Psoas muscle (tissue), 8 donors: ENCODE data around the gene INTS14. TPM values are rescaled to one million over a fixed set of nuclear protein-coding genes. Genes with fewer than 3 reads are reported as not detected.

Source experiments
- ATAC-seq, 4 donors: fragments of 200-7000 bp; cut with Tn5 transposase; one replicate each; pipeline ENCODE4 v1.9.1; 2020; ENCODE audit warnings: moderate library complexity in 3 of 4, mild to moderate bottlenecking in 2 of 4
- DNase-seq, 2 donors: peaks; one replicate each; pipeline ENCODE4 v3.0.0-alpha.2; 2020
- H3K27ac ChIP-seq: fragments of 200-600 bp; one replicate; pipeline ENCODE4 v1.8.0; 2022
- H3K27me3 ChIP-seq, 3 donors: fragments of 200-600 bp in 1 of 3; one replicate each; pipeline versions ENCODE4 v1.6.1 to v1.8.0; 2013 to 2022; ENCODE audit warnings: low read length in 2 of 3, mild to moderate bottlenecking in 2 of 3, moderate library complexity in 1 of 3; ENCODE audit not compliant: insufficient read depth in 3 of 3
- H3K36me3 ChIP-seq, 2 donors: fragments of 200-600 bp in 1 of 2; one replicate each; pipeline versions ENCODE4 v1.6.1 to v1.8.0; 2013 to 2022; ENCODE audit warnings: low read depth in 1 of 2, mild to moderate bottlenecking in 1 of 2, moderate library complexity in 1 of 2; ENCODE audit not compliant: insufficient read depth in 1 of 2
- H3K4me1 ChIP-seq: fragments of 200-600 bp; one replicate; pipeline ENCODE4 v1.8.0; 2022
- H3K4me3 ChIP-seq: fragments of 200-600 bp; one replicate; pipeline ENCODE4 v1.8.0; 2022; ENCODE audit warnings: mild to moderate bottlenecking
- H3K9me3 ChIP-seq: fragments of 200-600 bp; one replicate; pipeline ENCODE4 v1.8.0; 2022
- CTCF ChIP-seq: fragments of 200-600 bp; IDR thresholded peaks from one replicate; pipeline ENCODE4 v1.8.0; 2022; ENCODE audit warnings: antibody characterized with exemption
- WGBS, 3 donors: extraction: QIAGEN DNeasy Blood & Tissue Kit; methylation state at CpG; one replicate each; pipeline versions ENCODE4 v1.1.6 to v1.1.7; 2013; 5-methylcytosine and 5-hydroxymethylcytosine counted together
- intact Hi-C, 2 donors: fragments of 100-400 bp; cut with DNase I; formaldehyde crosslinking; loops; one replicate each; pipeline versions ENCODE4 v1.11.0 to v1.14.2; 2022
- polyA plus RNA-seq, 3 donors: library from polyadenylated mRNA; stranded (reverse); fragments of 200-250 nt; gene quantifications; one replicate each; pipeline ENCODE4 v1.2.3, GENCODE V29; 2013
- total RNA-seq, 4 donors: library from RNA; stranded (reverse); fragmentation: NEBNext Ultra II Directional in 2 of 4; extraction: Animal tissue kit (Norgen Biotek cat#: 25700) in 2 of 4; gene quantifications; one replicate each; pipeline versions ENCODE4 v1.2.1 to v1.2.4, GENCODE V29; 2021 to 2023
- donor health status: healthy with polysubstance abuse.
- donor health status: DM: no; HTN: no; CAD: no; lungs with moderate emphysema.
- donor health status: Bipolar disorder and iron deficiency.
- donor health status: healthy.
- donor health status: DM: yes; HTN: yes; CAD: no.
- donor health status: DM: no; HTN: no; CAD: no.
- donor health status: DM: no; HTN: no; CAD: no.
- donor health status: DM: yes; HTN: yes; CAD: no.

The INTS14 gene
- total and polyA plus RNA-seq, 7 donors: 8.7 to 20.2 (median 16.1) TPM

GRCh38 chr15:65642594-65642993, 31.7 kb upstream of the INTS14 start:
- Histone ChIP-seq H3K9me3 (no peaks in the 10 kb centered on the region), H3K36me3 (no peaks in the 10 kb centered on the region), H3K27ac (no peak overlapping the region), H3K4me1 (peaks cover 4% of the 10 kb centered on the region), H3K27me3 (no peaks in the 10 kb centered on the region), H3K4me3 (no peak overlapping the region)
- intact Hi-C loops: loop anchor here in 1 of 2 donors (10.0 kb wide), 1 partner anchor 642 kb away; no protein-coding TSS in a partner anchor
- no peak for TF ChIP-seq CTCF
- DNase-seq: no peak
- 60 to 68% (median 67%) methylated on average over 6 of the region's 6 CpGs for WGBS, 3 donors
- no peak for ATAC-seq

- Histone ChIP-seq H3K9me3 (no peaks in the 10 kb centered on the region), H3K36me3 (no peaks in the 10 kb centered on the region), H3K4me1 (peaks cover 4% of the 10 kb centered on the region), H3K27ac (no peak overlapping the region), H3K4me3 (no peak overlapping the region), H3K27me3 (no peaks in the 10 kb centered on the region)
- ATAC-seq: no peak
- TF ChIP-seq CTCF: no peak
- intact Hi-C loops: loop anchor here in 1 of 2 donors (10.0 kb wide), 1 partner anchor 643 kb away; no protein-coding TSS in a partner anchor
- WGBS, 3 donors: 15 to 22% (median 22%) methylated on average over 6 of the region's 6 CpGs
- DNase-seq: no peak
Measured at GRCh38 chr15:65641768-65642475, 31.0 kb upstream of the INTS14 start.

- no peak for ATAC-seq
- 69 to 90% (median 89%) methylated on average over 5 to 6 of the region's 6 CpGs for WGBS, 3 donors
- intact Hi-C loops: loop anchor here (10.0 kb wide), 4 partner anchors 185 to 645 kb away; partner anchors contain the start of gene RAB11A (in 1 of the 2)
Measured at GRCh38 chr15:65639509-65639908, 28.6 kb upstream of the INTS14 start.

GRCh38 chr15:65638681-65639089, 27.8 kb upstream of the INTS14 start:
- no peaks in the 10 kb centered on the region for H3K9me3 ChIP-seq
- peaks cover 4% of the 10 kb centered on the region for H3K4me1 ChIP-seq
- 1 to 6% (median 3%) methylated on average over 3 of the region's 3 CpGs for WGBS, 3 donors
- H3K27me3 ChIP-seq: no peaks in the 10 kb centered on the region
- no peak for DNase-seq
- intact Hi-C loops: loop anchor here (10.0 kb wide), 4 partner anchors 186 to 646 kb away; partner anchors contain the start of gene RAB11A (in 1 of the 2)
- no peaks in the 10 kb centered on the region for H3K36me3 ChIP-seq
- peak; percentile 65 to 90 (median 78) for ATAC-seq
- no peak overlapping the region for H3K27ac ChIP-seq
- TF ChIP-seq CTCF: peak; percentile 79
- no peak overlapping the region for H3K4me3 ChIP-seq

More at GRCh38 chr15:65639509-65639908, 28.6 kb upstream of the INTS14 start:
- no peak overlapping the region for H3K4me3 ChIP-seq
- no peak for DNase-seq
- H3K4me1 ChIP-seq: peaks cover 4% of the 10 kb centered on the region
- no peak overlapping the region for H3K27ac ChIP-seq
- H3K36me3 ChIP-seq: no peaks in the 10 kb centered on the region
- no peak for TF ChIP-seq CTCF
- no peaks in the 10 kb centered on the region for H3K9me3 ChIP-seq
- no peaks in the 10 kb centered on the region for H3K27me3 ChIP-seq
